ENCODE results near the gene GLS. TPM values are rescaled to one million over a fixed set of nuclear protein-coding genes. Genes with fewer than 3 reads are reported as not detected.
"Not testable (repeated sequence)": the region's sequence is repeated elsewhere in the genome, so short reads cannot be mapped to it uniquely, and the experiment has no call there.

Gene GLS
- polyA plus RNA-seq, 1 experiment = 206 TPM

GRCh38 chr2:190948671-190949070 is 68.0 kb downstream of the GLS start:
- Histone ChIP-seq H3K4me3 (ENCODE audit: low read depth, low read length) (no peak overlapping the region), H3K27ac (ENCODE audit: low read depth, low read length) (no peak overlapping the region), H3K9me3 (ENCODE audit: control insufficient read depth, insufficient read depth, low read length) (no peaks in the 10 kb centered on the region), H3K27me3 (ENCODE audit: control insufficient read depth, insufficient read depth, low read length) (no peaks in the 10 kb centered on the region)
- no peak for TF ChIP-seq CTCF (IDR thresholded peaks at IDR 0.05; ENCODE audit: low read depth, low read length)
- DNase-seq (ENCODE audit: low read depth, low spot score) = no peak
- ChIA-PET CTCF (interaction anchor here (1.0 to 2.2 kb wide), 3 partner anchors 99 to 168 kb away, joined by 4 to 11 read pairs (median 5); no protein-coding TSS in a partner anchor), POLR2A (interaction anchor here (1.4 kb wide), 1 partner anchor 10 kb away, joined by 3 read pairs; no protein-coding TSS in a partner anchor)

- TF ChIP-seq CTCF (IDR thresholded peaks at IDR 0.05; ENCODE audit: low read depth, low read length) = no peak
- Histone ChIP-seq H3K27me3 (ENCODE audit: control insufficient read depth, insufficient read depth, low read length) (no peaks in the 10 kb centered on the region), H3K9me3 (ENCODE audit: control insufficient read depth, insufficient read depth, low read length) (no peaks in the 10 kb centered on the region), H3K27ac (ENCODE audit: low read depth, low read length) (no peak overlapping the region), H3K4me3 (ENCODE audit: low read depth, low read length) (no peak overlapping the region)
- no peak for DNase-seq (ENCODE audit: low read depth, low spot score)
- POLR2A ChIA-PET = no interaction called here
- CTCF ChIA-PET = interaction anchor here (0.5 kb wide), 2 partner anchors 13 to 217 kb away, joined by 3 read pairs; no protein-coding TSS in a partner anchor
Observed at GRCh38 chr2:190950566-190950991, 70.0 kb downstream of the GLS start.

GRCh38 chr2:190953257-190953656 is 72.6 kb downstream of the GLS start:
- Histone ChIP-seq H3K27me3 (ENCODE audit: control insufficient read depth, insufficient read depth, low read length) (no peaks in the 10 kb centered on the region), H3K27ac (ENCODE audit: low read depth, low read length) (no peak overlapping the region), H3K9me3 (ENCODE audit: control insufficient read depth, insufficient read depth, low read length) (no peaks in the 10 kb centered on the region), H3K4me3 (ENCODE audit: low read depth, low read length) (no peak overlapping the region)
- ChIA-PET CTCF (no interaction called here), POLR2A (no interaction called here)
- no peak for DNase-seq (ENCODE audit: low read depth, low spot score)
- TF ChIP-seq CTCF (IDR thresholded peaks at IDR 0.05; ENCODE audit: low read depth, low read length) = no peak

GRCh38 chr2:190959911-190960788 is 79.5 kb downstream of the GLS start:
- Histone ChIP-seq H3K9me3 (ENCODE audit: control insufficient read depth, insufficient read depth, low read length) (no peaks in the 10 kb centered on the region), H3K27ac (ENCODE audit: low read depth, low read length) (no peak overlapping the region), H3K4me3 (ENCODE audit: low read depth, low read length) (no peak overlapping the region), H3K27me3 (ENCODE audit: control insufficient read depth, insufficient read depth, low read length) (no peaks in the 10 kb centered on the region)
- DNase-seq (ENCODE audit: low read depth, low spot score) = no peak
- CTCF ChIA-PET = interaction anchor here (0.6 to 1.3 kb wide), 4 partner anchors 9 to 193 kb away, joined by 3 to 5 read pairs (median 4); no protein-coding TSS in a partner anchor
- POLR2A ChIA-PET = no interaction called here
- TF ChIP-seq CTCF (IDR thresholded peaks at IDR 0.05; ENCODE audit: low read depth, low read length) = no peak

- H3K27me3 ChIP-seq (ENCODE audit: control insufficient read depth, insufficient read depth, low read length); H3K27ac ChIP-seq (ENCODE audit: low read depth, low read length); DNase-seq (ENCODE audit: low read depth, low spot score); H3K9me3 ChIP-seq (ENCODE audit: control insufficient read depth, insufficient read depth, low read length); CTCF ChIA-PET; H3K4me3 ChIP-seq (ENCODE audit: low read depth, low read length); POLR2A ChIA-PET: not testable (repeated sequence)
Observed at GRCh38 chr2:190961117-190961516, 80.5 kb downstream of the GLS start.
